ENCODE results near the gene NFIA. TPM values are rescaled to one million over a fixed set of nuclear protein-coding genes. Genes with fewer than 3 reads are reported as not detected.

The NFIA gene
- total RNA-seq, 1 experiment from 2014 or later, result 20.9 TPM

DNA sequence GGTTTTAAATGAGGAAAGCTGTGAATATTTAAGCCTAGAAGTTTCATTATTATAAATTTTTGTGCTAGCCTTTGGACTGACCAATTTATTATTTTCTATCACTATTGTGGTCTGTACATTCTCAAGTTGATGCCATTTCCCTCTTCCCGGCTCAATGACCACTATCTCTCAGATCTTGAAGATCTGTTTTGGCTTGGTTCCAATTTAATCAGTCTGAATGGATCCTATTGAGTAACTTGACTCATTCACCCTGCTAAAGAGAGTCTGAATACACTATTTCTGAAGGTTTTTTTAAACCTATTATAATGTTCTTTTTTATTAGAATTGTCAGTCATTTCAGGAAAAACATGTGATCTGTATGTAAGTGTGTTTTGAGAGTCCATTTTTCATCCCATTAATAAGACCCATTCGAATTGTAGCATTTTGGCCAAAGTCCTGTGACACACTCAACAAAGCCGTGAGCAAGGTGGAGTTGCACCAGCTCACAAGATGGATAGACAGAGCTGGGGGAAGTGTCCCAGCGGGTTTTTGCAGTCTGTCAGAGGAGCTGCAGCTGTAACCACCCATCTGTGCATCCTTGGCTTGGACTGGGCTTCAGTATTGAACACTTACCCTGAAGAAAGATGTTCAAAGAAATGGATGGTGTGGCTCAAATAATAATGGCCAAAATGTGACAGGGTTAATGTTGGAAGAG, 145.6 kb downstream of the NFIA start:
- no peak for DNase-seq (ENCODE audit: low read depth, low spot score)
- ChIA-PET CTCF (no interaction called here), POLR2A (no interaction called here)
- no peaks in the 10 kb centered on the region for H3K9me3 ChIP-seq (ENCODE audit: control insufficient read depth, insufficient read depth, low read depth, low read length)
- no peaks in the 10 kb centered on the region for H3K27me3 ChIP-seq (ENCODE audit: control insufficient read depth, insufficient read depth, low read length)
- no peaks in the 10 kb centered on the region for H3K4me1 ChIP-seq (ENCODE audit: control insufficient read depth, insufficient read depth, low read length)
- TF ChIP-seq TCF7L2 (IDR thresholded peaks at IDR 0.05; ENCODE audit: low read depth, low read length), result no peak
- no peak for TF ChIP-seq POLR2AphosphoS5 (IDR thresholded peaks at IDR 0.05; ENCODE audit: low read depth, low read length)
- TF ChIP-seq, protein P1, sequence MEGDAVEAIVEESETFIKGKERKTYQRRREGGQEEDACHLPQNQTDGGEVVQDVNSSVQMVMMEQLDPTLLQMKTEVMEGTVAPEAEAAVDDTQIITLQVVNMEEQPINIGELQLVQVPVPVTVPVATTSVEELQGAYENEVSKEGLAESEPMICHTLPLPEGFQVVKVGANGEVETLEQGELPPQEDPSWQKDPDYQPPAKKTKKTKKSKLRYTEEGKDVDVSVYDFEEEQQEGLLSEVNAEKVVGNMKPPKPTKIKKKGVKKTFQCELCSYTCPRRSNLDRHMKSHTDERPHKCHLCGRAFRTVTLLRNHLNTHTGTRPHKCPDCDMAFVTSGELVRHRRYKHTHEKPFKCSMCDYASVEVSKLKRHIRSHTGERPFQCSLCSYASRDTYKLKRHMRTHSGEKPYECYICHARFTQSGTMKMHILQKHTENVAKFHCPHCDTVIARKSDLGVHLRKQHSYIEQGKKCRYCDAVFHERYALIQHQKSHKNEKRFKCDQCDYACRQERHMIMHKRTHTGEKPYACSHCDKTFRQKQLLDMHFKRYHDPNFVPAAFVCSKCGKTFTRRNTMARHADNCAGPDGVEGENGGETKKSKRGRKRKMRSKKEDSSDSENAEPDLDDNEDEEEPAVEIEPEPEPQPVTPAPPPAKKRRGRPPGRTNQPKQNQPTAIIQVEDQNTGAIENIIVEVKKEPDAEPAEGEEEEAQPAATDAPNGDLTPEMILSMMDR (IDR thresholded peaks at IDR 0.05), result no peak
- TF ChIP-seq, protein P2, sequence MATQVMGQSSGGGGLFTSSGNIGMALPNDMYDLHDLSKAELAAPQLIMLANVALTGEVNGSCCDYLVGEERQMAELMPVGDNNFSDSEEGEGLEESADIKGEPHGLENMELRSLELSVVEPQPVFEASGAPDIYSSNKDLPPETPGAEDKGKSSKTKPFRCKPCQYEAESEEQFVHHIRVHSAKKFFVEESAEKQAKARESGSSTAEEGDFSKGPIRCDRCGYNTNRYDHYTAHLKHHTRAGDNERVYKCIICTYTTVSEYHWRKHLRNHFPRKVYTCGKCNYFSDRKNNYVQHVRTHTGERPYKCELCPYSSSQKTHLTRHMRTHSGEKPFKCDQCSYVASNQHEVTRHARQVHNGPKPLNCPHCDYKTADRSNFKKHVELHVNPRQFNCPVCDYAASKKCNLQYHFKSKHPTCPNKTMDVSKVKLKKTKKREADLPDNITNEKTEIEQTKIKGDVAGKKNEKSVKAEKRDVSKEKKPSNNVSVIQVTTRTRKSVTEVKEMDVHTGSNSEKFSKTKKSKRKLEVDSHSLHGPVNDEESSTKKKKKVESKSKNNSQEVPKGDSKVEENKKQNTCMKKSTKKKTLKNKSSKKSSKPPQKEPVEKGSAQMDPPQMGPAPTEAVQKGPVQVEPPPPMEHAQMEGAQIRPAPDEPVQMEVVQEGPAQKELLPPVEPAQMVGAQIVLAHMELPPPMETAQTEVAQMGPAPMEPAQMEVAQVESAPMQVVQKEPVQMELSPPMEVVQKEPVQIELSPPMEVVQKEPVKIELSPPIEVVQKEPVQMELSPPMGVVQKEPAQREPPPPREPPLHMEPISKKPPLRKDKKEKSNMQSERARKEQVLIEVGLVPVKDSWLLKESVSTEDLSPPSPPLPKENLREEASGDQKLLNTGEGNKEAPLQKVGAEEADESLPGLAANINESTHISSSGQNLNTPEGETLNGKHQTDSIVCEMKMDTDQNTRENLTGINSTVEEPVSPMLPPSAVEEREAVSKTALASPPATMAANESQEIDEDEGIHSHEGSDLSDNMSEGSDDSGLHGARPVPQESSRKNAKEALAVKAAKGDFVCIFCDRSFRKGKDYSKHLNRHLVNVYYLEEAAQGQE (IDR thresholded peaks at IDR 0.05; ENCODE audit: insufficient read depth in 1 of 2, low read depth in 2 of 2, low read length in 1 of 2), result no peak
- no peak for TF ChIP-seq SIN3A (IDR thresholded peaks at IDR 0.05; ENCODE audit: borderline replicate concordance, insufficient read depth, low read depth, low read length)
- in situ Hi-C loops (cut with HindIII; ENCODE audit: low pct_unique_long_range_greater_than_20kb, low sequenced_read_pairs), result no loop called here
- H3K36me3 ChIP-seq (ENCODE audit: control insufficient read depth, insufficient read depth, low read length), result no peaks in the 10 kb centered on the region
- no peak overlapping the region for H3K27ac ChIP-seq (ENCODE audit: low read length)
- intact Hi-C loops (cut with micrococcal nuclease; ENCODE audit: unreplicated experiment), result no loop called here
- BruUV-seq (replicated peaks), result no TSS peak
- no peak for ATAC-seq
- no peak overlapping the region for H3K4me3 ChIP-seq (ENCODE audit: low read depth in 2 of 2, low read length in 2 of 2)

DNA sequence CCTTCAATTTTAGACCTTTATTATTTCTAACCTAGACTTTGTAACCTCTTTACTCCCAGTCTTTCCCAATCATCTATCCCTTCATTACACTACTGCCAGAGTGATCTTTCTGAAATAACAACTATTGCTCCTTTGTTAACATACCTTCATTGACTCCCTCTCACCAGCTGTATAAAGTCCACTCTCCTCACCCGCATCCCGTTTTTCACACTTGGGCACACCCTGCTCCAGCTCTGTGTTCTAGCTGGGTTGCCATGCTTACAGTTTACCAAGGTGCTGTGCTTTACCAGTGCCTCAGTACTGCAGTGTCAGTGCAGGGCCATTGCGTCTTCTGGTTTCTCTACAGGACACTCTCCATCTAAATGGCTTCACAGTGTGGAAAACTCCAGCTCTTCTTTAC, 148.2 kb downstream of the NFIA start:
- CTCF ChIA-PET, result no interaction called here
- in situ Hi-C loops (cut with HindIII; ENCODE audit: low pct_unique_long_range_greater_than_20kb, low sequenced_read_pairs), result no loop called here

More for the DNA sequence above, 148.2 kb downstream of the NFIA start:
- POLR2A ChIA-PET, result no interaction called here
- Histone ChIP-seq H3K4me3 (ENCODE audit: low read depth in 2 of 2, low read length in 2 of 2) (no peak overlapping the region), H3K4me1 (ENCODE audit: control insufficient read depth, insufficient read depth, low read length) (no peaks in the 10 kb centered on the region), H3K9me3 (ENCODE audit: control insufficient read depth, insufficient read depth, low read depth, low read length) (no peaks in the 10 kb centered on the region), H3K36me3 (ENCODE audit: control insufficient read depth, insufficient read depth, low read length) (no peaks in the 10 kb centered on the region), H3K27ac (ENCODE audit: low read length) (no peak overlapping the region), H3K27me3 (ENCODE audit: control insufficient read depth, insufficient read depth, low read length) (no peaks in the 10 kb centered on the region)
- no peak for TF ChIP-seq SIN3A (IDR thresholded peaks at IDR 0.05; ENCODE audit: borderline replicate concordance, insufficient read depth, low read depth, low read length)
- no peak for TF ChIP-seq TCF7L2 (IDR thresholded peaks at IDR 0.05; ENCODE audit: low read depth, low read length)
- TF ChIP-seq, protein P1 (IDR thresholded peaks at IDR 0.05), result no peak
- TF ChIP-seq, protein P2 (IDR thresholded peaks at IDR 0.05; ENCODE audit: insufficient read depth in 1 of 2, low read depth in 2 of 2, low read length in 1 of 2), result no peak
- TF ChIP-seq POLR2AphosphoS5 (IDR thresholded peaks at IDR 0.05; ENCODE audit: low read depth, low read length), result no peak
- BruUV-seq (replicated peaks), result no TSS peak
- ATAC-seq (no peak), DNase-seq (ENCODE audit: low read depth, low spot score) (no peak)
- intact Hi-C loops (cut with micrococcal nuclease; ENCODE audit: unreplicated experiment), result no loop called here

Data from Panc1 (cell line).